Nephron (organoid): Measurements from ENCODE around the gene OR7C2.
"Not testable (repeated sequence)": the region's sequence is repeated elsewhere in the genome, so short reads cannot be mapped to it uniquely, and the experiment has no call there.

Experiments
- H3K27ac Mint-ChIP-seq, 3 experiments: 2 replicates each; pipeline ENCODE4 v1.8.0; 2020; ENCODE audit warnings: mixed read lengths in 3 of 3, mild to moderate bottlenecking in 2 of 3, moderate library complexity in 1 of 3
- H3K27me3 Mint-ChIP-seq: 2 replicates; pipeline ENCODE4 v1.8.0; 2021; ENCODE audit warnings: low read depth, mild to moderate bottlenecking, moderate library complexity, mixed read lengths
- H3K36me3 Mint-ChIP-seq: 2 replicates; pipeline ENCODE4 v1.8.0; 2020; ENCODE audit warnings: low read depth, mixed read lengths
- H3K4me1 Mint-ChIP-seq: 2 replicates; pipeline ENCODE4 v1.8.0; 2020; ENCODE audit warnings: mixed read lengths
- H3K4me3 Mint-ChIP-seq, 3 experiments: 2 replicates each; pipeline ENCODE4 v1.8.0; 2020; ENCODE audit warnings: mild to moderate bottlenecking in 3 of 3, mixed read lengths in 3 of 3, moderate library complexity in 2 of 3
- H3K9me3 Mint-ChIP-seq: 2 replicates; pipeline ENCODE4 v1.8.0; 2020; ENCODE audit warnings: mixed read lengths
- TF ChIP-seq, protein P1 (sequence below), 3 experiments: fragments of 200-600 bp; sonication (generic); IDR thresholded peaks; one replicate each; pipeline ENCODE4 v1.5.0; 2021; ENCODE audit warnings: antibody characterized with exemption in 3 of 3; ENCODE audit not compliant: unreplicated experiment in 3 of 3

Gene OR7C2

GRCh38 chr19:14940266-14940665, 1.0 kb upstream of the OR7C2 start:
- peaks cover 5% of the 10 kb centered on the region for H3K9me3 Mint-ChIP-seq

DNA sequence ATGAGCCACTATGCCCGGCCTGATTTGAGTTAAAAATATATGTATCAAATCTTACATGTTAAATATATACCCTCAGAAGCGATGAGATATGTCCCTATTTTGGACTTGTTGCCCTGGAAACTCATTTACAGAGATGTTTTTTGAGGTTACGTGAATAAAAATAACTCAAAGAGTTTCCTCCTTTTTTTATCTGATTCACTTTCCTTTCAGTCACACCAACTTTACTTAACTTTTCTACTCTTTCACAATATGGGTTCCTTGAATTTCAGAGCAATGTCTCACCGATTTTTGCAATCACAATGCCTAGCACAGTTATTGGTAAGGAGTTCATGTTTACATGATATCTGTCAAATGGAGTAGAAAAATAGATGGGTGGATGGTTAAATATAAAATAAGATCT, 2.3 kb downstream of the OR7C2 start:
- peaks cover 15% of the 10 kb centered on the region for H3K27me3 Mint-ChIP-seq
- H3K4me1 Mint-ChIP-seq, result no peaks in the 10 kb centered on the region
- H3K9me3 Mint-ChIP-seq, result peaks cover 12% of the 10 kb centered on the region
- no peak overlapping the region for H3K27ac Mint-ChIP-seq
- no peak overlapping the region for H3K4me3 Mint-ChIP-seq
- TF ChIP-seq, protein P1, sequence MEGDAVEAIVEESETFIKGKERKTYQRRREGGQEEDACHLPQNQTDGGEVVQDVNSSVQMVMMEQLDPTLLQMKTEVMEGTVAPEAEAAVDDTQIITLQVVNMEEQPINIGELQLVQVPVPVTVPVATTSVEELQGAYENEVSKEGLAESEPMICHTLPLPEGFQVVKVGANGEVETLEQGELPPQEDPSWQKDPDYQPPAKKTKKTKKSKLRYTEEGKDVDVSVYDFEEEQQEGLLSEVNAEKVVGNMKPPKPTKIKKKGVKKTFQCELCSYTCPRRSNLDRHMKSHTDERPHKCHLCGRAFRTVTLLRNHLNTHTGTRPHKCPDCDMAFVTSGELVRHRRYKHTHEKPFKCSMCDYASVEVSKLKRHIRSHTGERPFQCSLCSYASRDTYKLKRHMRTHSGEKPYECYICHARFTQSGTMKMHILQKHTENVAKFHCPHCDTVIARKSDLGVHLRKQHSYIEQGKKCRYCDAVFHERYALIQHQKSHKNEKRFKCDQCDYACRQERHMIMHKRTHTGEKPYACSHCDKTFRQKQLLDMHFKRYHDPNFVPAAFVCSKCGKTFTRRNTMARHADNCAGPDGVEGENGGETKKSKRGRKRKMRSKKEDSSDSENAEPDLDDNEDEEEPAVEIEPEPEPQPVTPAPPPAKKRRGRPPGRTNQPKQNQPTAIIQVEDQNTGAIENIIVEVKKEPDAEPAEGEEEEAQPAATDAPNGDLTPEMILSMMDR (IDR thresholded peaks at IDR 0.05; ENCODE audit: unreplicated experiment in 3 of 3), result no peak
- H3K36me3 Mint-ChIP-seq, result no peaks in the 10 kb centered on the region

More at GRCh38 chr19:14940266-14940665, 1.0 kb upstream of the OR7C2 start:
- Mint-ChIP-seq H3K4me3 (no peak overlapping the region), H3K27me3 (peaks cover 18% of the 10 kb centered on the region), H3K36me3 (no peaks in the 10 kb centered on the region), H3K27ac (no peak overlapping the region), H3K4me1 (no peaks in the 10 kb centered on the region)
- TF ChIP-seq, protein P1 (IDR thresholded peaks at IDR 0.05; ENCODE audit: unreplicated experiment in 3 of 3), result no peak

GRCh38 chr19:14944456-14944855, 3.2 kb downstream of the OR7C2 start:
- no peak overlapping the region for H3K27ac Mint-ChIP-seq

DNA sequence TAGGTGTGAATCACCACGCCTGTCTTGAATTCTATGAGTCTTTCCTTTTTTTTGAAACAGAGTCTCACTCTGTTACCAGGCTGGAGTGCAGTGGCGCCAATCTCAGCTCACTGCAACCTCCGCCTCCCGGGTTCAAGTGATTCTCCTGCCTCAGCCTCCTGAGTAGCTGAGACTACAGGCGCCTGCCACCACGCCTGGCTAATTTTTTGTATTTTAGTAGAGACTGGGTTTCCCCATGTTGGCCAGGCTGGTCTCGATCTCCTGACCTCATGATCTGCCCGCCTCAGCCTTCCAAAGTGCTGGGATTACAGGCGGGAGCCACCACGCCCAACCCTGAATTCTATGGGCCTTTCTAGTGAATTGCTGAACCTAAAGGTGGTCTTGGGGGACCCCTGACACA, 8.1 kb downstream of the OR7C2 start:
- H3K4me1 Mint-ChIP-seq, H3K36me3 Mint-ChIP-seq, H3K27me3 Mint-ChIP-seq, H3K4me3 Mint-ChIP-seq, H3K27ac Mint-ChIP-seq: not testable (repeated sequence)
- H3K9me3 Mint-ChIP-seq, result peaks cover 11% of the 10 kb centered on the region

More at GRCh38 chr19:14944456-14944855, 3.2 kb downstream of the OR7C2 start:
- H3K9me3 Mint-ChIP-seq, result peaks cover 12% of the 10 kb centered on the region
- H3K4me3 Mint-ChIP-seq, result no peak overlapping the region
- H3K36me3 Mint-ChIP-seq, result no peaks in the 10 kb centered on the region
- TF ChIP-seq, protein P1 (IDR thresholded peaks at IDR 0.05; ENCODE audit: unreplicated experiment in 3 of 3), result no peak
- no peaks in the 10 kb centered on the region for H3K4me1 Mint-ChIP-seq
- peaks cover 15% of the 10 kb centered on the region for H3K27me3 Mint-ChIP-seq

DNA sequence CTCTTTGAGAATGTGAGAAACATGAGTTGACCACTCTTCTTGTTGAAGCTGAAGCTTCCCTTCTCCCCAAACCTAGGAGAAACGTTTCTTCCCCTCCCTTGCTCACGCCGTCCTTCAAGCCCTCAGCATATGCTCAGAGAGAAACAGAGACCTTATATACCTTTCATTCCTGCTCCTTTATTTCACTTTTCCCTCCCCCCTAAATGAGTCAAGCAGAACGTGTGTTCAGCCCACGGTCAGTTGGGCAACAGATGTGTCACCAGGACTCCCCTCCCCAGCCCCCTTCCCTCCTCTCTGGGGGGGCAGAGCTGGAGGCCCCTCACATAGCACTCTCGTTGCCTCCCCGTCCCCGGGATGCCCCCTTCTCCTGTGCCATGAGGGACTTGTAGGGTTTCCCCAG, 8.6 kb downstream of the OR7C2 start:
- Mint-ChIP-seq H3K9me3 (peaks cover 11% of the 10 kb centered on the region), H3K4me3 (no peak overlapping the region), H3K27ac (no peak overlapping the region)

DNA sequence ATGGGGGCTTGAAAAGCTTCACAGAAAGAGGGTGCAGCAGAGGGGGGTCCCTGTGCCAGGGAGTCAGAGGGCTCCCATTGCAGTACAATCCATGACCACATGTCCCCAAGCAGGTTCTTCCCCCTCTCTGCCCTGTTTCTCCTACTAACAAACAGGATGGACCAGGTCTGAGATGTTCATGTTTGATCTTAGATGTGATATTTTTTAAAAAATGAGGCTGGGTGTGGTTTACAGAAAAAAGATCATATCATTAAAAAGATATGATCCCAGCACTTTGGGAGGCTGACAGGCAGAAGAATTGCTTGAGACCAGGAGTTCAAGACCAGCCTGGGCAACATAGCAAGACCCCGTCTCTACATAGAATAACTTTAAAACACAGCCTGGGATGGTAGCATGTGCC, 9.1 kb downstream of the OR7C2 start:
- Mint-ChIP-seq H3K27me3 (peaks cover 4% of the 10 kb centered on the region), H3K9me3 (peaks cover 13% of the 10 kb centered on the region), H3K4me1 (no peaks in the 10 kb centered on the region), H3K36me3 (no peaks in the 10 kb centered on the region), H3K4me3 (no peak overlapping the region), H3K27ac (no peak overlapping the region)
- TF ChIP-seq, protein P1 (IDR thresholded peaks at IDR 0.05; ENCODE audit: unreplicated experiment in 3 of 3), result no peak

More for the DNA sequence above, 8.6 kb downstream of the OR7C2 start:
- Mint-ChIP-seq H3K36me3 (no peaks in the 10 kb centered on the region), H3K27me3 (peaks cover 4% of the 10 kb centered on the region), H3K4me1 (no peaks in the 10 kb centered on the region)
- TF ChIP-seq, protein P1 (IDR thresholded peaks at IDR 0.05; ENCODE audit: unreplicated experiment in 3 of 3), result no peak
